ENCODE data around the gene SERTAD1.

SERTAD1 gene, protein sequence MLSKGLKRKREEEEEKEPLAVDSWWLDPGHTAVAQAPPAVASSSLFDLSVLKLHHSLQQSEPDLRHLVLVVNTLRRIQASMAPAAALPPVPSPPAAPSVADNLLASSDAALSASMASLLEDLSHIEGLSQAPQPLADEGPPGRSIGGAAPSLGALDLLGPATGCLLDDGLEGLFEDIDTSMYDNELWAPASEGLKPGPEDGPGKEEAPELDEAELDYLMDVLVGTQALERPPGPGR

DNA sequence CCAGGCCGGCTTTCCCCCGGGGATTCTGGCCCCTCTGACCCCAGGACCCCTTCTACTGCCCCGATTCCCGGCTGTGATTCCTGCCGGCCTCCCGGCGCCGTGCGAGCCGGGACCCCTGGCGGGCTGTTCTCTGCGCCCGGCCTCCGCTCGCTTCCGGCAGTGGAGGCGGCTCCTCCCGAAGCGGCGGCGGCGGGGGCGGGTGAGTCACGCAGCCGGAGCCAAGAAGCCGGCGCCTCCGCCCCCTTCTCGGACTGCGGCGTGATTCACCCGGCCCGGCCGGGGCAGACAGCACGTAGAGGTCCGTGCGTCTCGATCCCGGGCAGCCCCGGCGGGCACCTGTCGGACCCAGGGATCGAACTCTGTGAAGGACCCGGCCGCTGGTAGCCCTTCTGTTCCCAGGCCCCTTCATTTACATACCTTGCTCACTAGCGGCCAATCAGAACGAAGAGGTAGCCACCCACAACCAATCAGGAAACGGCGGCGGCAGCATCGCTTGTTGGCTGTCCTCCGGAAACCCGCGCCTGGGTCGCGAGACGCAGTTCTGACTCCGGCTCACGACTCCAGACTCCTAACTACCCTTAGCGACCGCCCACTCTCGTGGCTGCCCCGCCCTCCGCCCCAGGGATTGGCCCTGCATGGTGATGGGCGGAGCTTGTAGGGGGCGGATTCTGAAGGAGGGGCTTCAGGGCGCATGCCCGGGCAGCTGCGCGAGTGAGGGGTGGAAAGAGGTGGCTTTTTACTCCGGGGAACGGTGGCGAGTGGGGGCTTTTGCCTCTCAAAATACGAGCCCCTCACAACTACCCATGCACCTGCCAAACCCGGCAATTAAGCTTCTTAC, at the start of gene SERTAD1:
Gene SERTAD1, minus strand, starts transcription at position 543 of the 838 bp plus-strand sequence. CDS start 2,446 bp downstream, outside the sequence.
- intact Hi-C loops (cut with DNase I; ENCODE audit: low total_unique reads) = no loop called here
- no peaks in the 10 kb centered on the region for H3K9me3 ChIP-seq
- peaks cover 0 to 40% (median 36%) of the 10 kb centered on the region in 4 donors for H3K4me1 ChIP-seq
- peaks cover 0 to 3% of the 10 kb centered on the region in 2 donors for H3K27me3 ChIP-seq
- DNase-seq = peak; percentile 99 to 100
- peaks cover 10 to 13% (median 11%) of the 10 kb centered on the region in 3 donors for H3K36me3 ChIP-seq
- peak within 1 kb of the TSS; percentile 67 to 79 for H3K4me3 ChIP-seq
- TF ChIP-seq, protein P1, sequence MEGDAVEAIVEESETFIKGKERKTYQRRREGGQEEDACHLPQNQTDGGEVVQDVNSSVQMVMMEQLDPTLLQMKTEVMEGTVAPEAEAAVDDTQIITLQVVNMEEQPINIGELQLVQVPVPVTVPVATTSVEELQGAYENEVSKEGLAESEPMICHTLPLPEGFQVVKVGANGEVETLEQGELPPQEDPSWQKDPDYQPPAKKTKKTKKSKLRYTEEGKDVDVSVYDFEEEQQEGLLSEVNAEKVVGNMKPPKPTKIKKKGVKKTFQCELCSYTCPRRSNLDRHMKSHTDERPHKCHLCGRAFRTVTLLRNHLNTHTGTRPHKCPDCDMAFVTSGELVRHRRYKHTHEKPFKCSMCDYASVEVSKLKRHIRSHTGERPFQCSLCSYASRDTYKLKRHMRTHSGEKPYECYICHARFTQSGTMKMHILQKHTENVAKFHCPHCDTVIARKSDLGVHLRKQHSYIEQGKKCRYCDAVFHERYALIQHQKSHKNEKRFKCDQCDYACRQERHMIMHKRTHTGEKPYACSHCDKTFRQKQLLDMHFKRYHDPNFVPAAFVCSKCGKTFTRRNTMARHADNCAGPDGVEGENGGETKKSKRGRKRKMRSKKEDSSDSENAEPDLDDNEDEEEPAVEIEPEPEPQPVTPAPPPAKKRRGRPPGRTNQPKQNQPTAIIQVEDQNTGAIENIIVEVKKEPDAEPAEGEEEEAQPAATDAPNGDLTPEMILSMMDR (IDR thresholded peaks at IDR 0.05) = peak; percentile 70 to 85
- H3K27ac ChIP-seq = peak within 1 kb of the TSS; percentile 94 to 98

DNA sequence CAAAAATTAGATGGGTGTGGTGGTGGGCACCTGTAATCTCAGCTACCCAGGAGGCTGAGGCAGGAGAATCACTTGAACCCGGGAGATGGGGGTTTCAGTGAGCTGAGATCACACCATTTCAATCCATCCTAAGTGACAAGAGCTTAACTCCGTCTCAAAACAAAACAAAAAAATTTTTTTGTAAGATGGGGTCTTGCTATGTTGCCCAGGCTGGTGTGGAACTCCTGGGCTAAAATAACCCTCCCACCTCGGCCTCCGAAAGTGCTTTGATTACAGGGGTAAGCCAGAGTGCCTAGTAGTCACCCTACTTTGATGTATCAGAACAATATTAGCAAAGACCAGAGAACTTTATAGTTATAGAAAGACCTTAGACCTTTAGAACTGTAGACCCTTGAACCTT, 48.9 kb upstream of the SERTAD1 start:
- H3K27me3 ChIP-seq = no peaks in the 10 kb centered on the region

DNA sequence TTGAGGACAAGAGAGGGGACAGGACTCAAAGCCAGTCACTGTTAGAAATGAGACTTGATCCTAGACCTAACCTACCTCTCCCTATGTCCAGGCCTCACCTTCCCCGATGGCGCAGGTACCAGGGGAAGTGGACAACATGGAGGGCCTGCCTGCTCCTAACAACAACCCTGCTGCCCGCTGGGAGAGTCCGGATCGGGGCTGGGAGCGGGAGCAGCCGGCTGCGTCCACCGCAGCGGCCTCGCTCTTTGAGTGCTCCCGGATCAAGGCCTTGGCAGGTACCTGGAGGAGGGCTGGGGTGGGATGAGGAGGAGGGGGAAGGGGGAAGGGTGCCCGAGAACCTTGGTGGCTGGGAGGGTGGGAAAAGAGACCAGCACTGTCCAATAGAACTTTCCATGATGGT, 46.7 kb upstream of the SERTAD1 start:
- intact Hi-C loops (cut with DNase I; ENCODE audit: low total_unique reads) = no loop called here

More for the DNA sequence above, 48.9 kb upstream of the SERTAD1 start:
- H3K36me3 ChIP-seq = no peaks in the 10 kb centered on the region
- intact Hi-C loops (cut with DNase I; ENCODE audit: low total_unique reads) = no loop called here
- no peak overlapping the region for H3K4me3 ChIP-seq
- no peak for DNase-seq
- H3K9me3 ChIP-seq = no peaks in the 10 kb centered on the region
- TF ChIP-seq, protein P1 (IDR thresholded peaks at IDR 0.05) = no peak
- no peak overlapping the region for H3K27ac ChIP-seq
- H3K4me1 ChIP-seq = no peaks in the 10 kb centered on the region

DNA sequence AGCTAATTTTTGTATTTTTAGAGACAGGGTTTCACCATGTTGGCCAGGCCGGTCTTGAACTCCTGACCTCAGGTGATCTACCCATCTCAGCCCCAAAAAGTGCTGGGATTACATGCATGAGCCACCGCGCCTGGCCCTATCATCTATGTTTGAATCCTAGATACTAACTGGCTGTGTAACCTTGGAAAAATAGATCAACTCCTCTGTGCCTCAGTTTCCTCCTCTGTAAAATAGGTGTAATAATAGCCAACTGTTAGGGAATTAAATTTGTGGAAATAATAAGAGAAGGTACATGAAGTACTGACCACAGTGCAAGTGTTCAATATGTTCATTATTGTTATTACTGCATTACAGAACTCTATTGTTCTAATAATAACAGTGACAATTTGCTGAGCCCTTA, 45.3 kb upstream of the SERTAD1 start:
- Histone ChIP-seq H3K4me1 (peaks cover 0 to 12% (median 11%) of the 10 kb centered on the region in 4 donors), H3K27ac (no peak overlapping the region), H3K36me3 (no peaks in the 10 kb centered on the region), H3K4me3 (no peak overlapping the region), H3K27me3 (no peaks in the 10 kb centered on the region), H3K9me3 (no peaks in the 10 kb centered on the region)
- TF ChIP-seq, protein P1 (IDR thresholded peaks at IDR 0.05) = no peak
- intact Hi-C loops (cut with DNase I; ENCODE audit: low total_unique reads) = no loop called here
- DNase-seq = no peak

More for the DNA sequence above, 46.7 kb upstream of the SERTAD1 start:
- Histone ChIP-seq H3K4me3 (no peak overlapping the region), H3K27ac (no peak overlapping the region), H3K4me1 (peaks cover 0 to 3% (median under 1%) of the 10 kb centered on the region in 4 donors), H3K9me3 (no peaks in the 10 kb centered on the region), H3K27me3 (no peaks in the 10 kb centered on the region), H3K36me3 (no peaks in the 10 kb centered on the region)
- TF ChIP-seq, protein P1 (IDR thresholded peaks at IDR 0.05) = no peak
- no peak for DNase-seq

DNA sequence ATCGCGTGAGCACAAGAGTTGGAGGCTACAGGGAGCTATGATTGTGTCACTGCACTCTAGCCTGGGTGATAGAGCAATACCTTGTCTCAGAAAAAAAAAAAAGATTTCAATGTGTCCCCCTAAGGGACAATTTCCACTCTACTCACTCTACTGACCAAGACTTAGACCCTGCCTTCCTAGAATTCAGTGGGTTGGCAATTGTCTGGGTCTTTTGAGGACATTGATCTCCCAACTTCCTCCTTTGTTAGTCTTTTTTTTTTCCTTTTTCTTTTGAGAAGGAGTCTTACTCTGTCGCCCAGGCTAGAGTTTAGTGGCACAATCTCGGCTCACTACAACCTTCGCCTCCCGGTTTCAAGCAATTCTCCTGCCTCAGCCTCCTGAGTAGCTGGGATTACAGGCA, 43.2 kb upstream of the SERTAD1 start:
- intact Hi-C loops (cut with DNase I; ENCODE audit: low total_unique reads) = loop anchor here (10.0 kb wide), 1 partner anchor 126 kb away; no protein-coding TSS in a partner anchor
- no peaks in the 10 kb centered on the region for H3K27me3 ChIP-seq
- H3K27ac ChIP-seq = no peak overlapping the region
- no peaks in the 10 kb centered on the region for H3K9me3 ChIP-seq
- TF ChIP-seq, protein P1 (IDR thresholded peaks at IDR 0.05) = no peak
- H3K4me1 ChIP-seq = peaks cover 0 to 25% (median 23%) of the 10 kb centered on the region in 4 donors
- no peaks in the 10 kb centered on the region for H3K36me3 ChIP-seq
- no peak for DNase-seq
- H3K4me3 ChIP-seq = no peak overlapping the region

Measured in tibial artery (tissue), 4 donors.